HG03457 (cell line): ENCODE data around the gene NCBP1.

Source experiments
- ATAC-seq: cut with Tn5 transposase; IDR thresholded peaks from one replicate; pipeline ENCODE4 v1.9.1; 2021; ENCODE audit warnings: moderate number of reproducible peaks; ENCODE audit not compliant: unreplicated experiment

Gene NCBP1

GRCh38 chr9:97706246-97706645, 72.6 kb downstream of the NCBP1 start:
- ATAC-seq: no peak

DNA sequence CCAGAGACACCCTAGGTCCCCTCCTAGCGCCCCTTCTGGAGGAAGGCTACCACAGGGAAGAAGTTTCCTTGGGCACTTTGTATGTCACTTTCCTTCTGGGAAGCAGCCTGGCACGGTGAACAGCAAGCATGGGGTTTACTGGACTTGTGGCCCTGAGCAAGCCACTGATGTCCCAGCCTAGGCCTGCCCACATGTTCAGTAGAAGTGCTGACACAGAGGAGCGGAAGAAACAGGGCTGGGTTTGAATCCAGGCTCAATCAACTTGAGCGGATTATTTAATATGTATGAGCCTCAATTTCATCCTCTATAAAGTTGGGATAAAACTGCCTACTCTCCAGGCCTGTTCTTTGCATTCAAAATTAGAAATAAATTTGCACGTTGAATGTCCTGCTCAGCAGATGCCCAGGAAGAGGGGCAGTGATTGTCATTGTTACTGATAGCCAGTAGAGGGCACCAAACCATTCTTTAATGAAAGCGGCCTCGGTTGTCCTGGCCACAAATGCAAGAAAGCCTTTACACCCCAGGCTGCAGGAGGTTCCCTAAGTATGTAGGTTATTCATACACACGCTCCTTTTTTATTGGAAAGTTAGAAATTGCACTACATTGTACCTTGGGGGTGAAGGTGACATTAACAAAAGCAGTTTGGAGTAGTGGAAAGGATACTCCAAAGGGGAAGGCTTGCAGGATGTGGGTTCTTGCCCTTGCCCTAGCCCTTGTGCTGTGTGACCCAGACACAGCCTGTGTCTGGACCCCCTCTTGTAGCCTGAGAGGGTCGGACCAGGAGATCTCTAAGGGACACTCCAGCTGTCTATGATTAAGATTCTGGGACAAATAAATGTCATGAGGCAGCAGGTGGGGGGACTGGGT, 77.0 kb downstream of the NCBP1 start:
- ATAC-seq: no peak

- ATAC-seq: no peak
Observed at GRCh38 chr9:97711223-97711626, 77.6 kb downstream of the NCBP1 start.

DNA sequence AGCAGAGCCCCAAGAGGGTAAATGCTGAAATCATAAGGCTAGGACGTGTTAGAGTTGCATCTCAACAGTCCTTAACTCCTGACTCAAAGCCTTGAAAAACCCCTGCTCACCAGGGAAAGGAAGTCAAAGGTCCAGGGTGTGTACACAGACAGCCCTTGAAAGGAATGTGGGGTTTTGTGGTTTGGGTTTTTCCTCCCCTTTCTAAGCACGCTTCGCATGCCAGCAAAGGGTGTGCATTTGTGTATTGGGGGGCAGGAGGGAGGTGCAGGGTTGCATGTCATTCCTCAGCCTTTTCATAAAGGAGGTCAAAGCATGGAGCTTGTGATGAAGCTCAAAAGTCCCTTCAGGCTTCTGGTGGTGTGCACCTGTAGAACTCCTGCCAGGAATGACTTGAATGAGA, 80.8 kb downstream of the NCBP1 start:
- ATAC-seq: no peak

GRCh38 chr9:97717866-97718265, 84.2 kb downstream of the NCBP1 start:
- no peak for ATAC-seq

DNA sequence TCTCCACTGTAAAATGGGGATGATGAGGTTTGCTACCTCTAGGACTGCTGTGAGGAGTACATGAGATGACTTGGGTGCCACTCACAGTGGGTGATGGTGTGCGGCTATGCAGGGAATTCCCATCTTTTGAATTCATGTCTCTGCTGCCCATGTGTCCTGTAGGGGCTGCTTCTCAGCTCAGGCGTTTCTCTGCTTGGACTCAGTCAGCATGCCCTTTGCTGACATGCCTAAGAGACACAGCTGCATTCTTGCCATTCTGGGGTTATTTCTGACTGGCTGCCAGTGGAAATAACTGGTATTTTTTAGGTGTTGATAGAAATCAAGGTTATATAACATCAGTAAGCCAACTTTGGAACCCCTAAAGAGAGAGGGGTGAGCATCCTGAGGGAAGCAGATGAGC, 87.8 kb downstream of the NCBP1 start:
- ATAC-seq: no peak

DNA sequence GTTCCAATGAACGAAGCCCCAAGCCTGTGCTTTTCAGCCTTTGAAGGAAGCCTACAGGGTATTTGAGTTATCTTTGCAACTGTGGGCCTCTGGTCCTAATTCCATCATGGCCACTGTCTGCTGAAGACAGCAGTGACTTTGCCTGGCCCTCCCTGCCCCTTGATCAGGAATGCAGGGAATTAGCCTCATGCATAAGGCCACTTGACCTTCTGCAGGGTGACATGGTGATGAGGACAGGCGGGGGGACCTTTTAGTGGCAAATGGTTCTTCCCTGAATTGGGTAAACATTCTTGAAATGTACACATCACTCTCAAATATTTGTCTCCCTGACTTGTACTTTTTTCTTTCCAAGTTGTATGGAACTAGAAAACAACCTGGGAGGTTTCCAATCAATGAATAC, 88.7 kb downstream of the NCBP1 start:
- ATAC-seq: no peak
